A549 (cell line): Measurements from ENCODE around the gene ZMYND19. TPM values are rescaled to one million over a fixed set of nuclear protein-coding genes. Genes with fewer than 3 reads are reported as not detected.

ENCODE experiments used
- ATAC-seq, 2 experiments: fragments of 200-7000 bp in 1 of 2; fragments of >200 bp in 1 of 2; cut with Nextera tagmentation in 1 of 2; cut with Tn5 transposase in 1 of 2; 3 replicates each; pipeline versions ENCODE4 v1.8.0 to v1.9.1; 2018 to 2020; ENCODE audit warnings: mild to moderate bottlenecking in 1 of 2, moderate library complexity in 1 of 2
- CTCF ChIA-PET: fragments of 300-600 bp; sonication (Branson Sonifier 250); formaldehyde crosslinking; extraction: SDS; loops from one replicate; lab custom pipeline; 2021; ENCODE audit warnings: antibody characterized with exemption, inconsistent platforms; lab: Yijun Ruan, JAX
- POLR2A ChIA-PET: fragments of 350-600 bp; formaldehyde crosslinking; extraction: SDS; loops from one replicate; lab custom pipeline; 2021; ENCODE audit warnings: antibody characterized with exemption, inconsistent platforms; lab: Yijun Ruan, JAX
- DNase-seq, 2 experiments: peaks; one replicate each; pipeline versions ENCODE4 v3.0.0 to v3.0.0-alpha.2; 2011 to 2016; ENCODE audit warnings: low read depth in 1 of 2, low spot score in 1 of 2
- FAIRE-seq: peaks from 2 replicates; lab custom pipeline; 2011; peaks lifted over from hg19 to GRCh38; lab: Jason Lieb, UNC
- H3K27ac ChIP-seq, 2 experiments: fragments of >200 bp; sonication (Bioruptor Twin); formaldehyde crosslinking; 3 replicates each; pipeline ENCODE4 v1.5.1; 2016 to 2017
- H3K4me1 ChIP-seq: fragments of >200 bp; sonication (Bioruptor Twin); formaldehyde crosslinking; 3 replicates; pipeline ENCODE4 v1.6.1; 2016
- H3K4me2 ChIP-seq: fragments of >200 bp; sonication (Bioruptor Twin); formaldehyde crosslinking; 3 replicates; pipeline ENCODE4 v1.6.1; 2016
- H3K4me3 ChIP-seq: fragments of >200 bp; sonication (Bioruptor Twin); formaldehyde crosslinking; 3 replicates; pipeline ENCODE4 v1.5.1; 2016
- H3K9me3 ChIP-seq: fragments of >200 bp; sonication (Bioruptor Twin); formaldehyde crosslinking; 3 replicates; pipeline ENCODE4 v1.6.1; 2016
- BCL3 ChIP-seq: fragments of >200 bp; sonication (Bioruptor Twin); formaldehyde crosslinking; IDR thresholded peaks from 3 replicates; pipeline ENCODE4 v1.6.1; 2016
- BHLHE40 ChIP-seq: IDR thresholded peaks from 2 replicates; pipeline ENCODE4 v1.6.1; 2012; ENCODE audit warnings: low read depth, low read length, inconsistent platforms
- CBX2 ChIP-seq: fragments of 200-600 bp; sonication (generic); IDR thresholded peaks from 2 replicates; pipeline ENCODE4 v1.6.1; 2016; ENCODE audit warnings: low read depth, mild to moderate bottlenecking, borderline replicate concordance
- CEBPB ChIP-seq, 2 experiments: fragments of >200 bp in 1 of 2; sonication (Bioruptor Twin) in 1 of 2; formaldehyde crosslinking in 1 of 2; IDR thresholded peaks; 2 replicates each; pipeline ENCODE4 v1.6.1; 2012 to 2016
- E2F6 ChIP-seq: IDR thresholded peaks from 2 replicates; pipeline ENCODE4 v1.6.1; 2012; ENCODE audit warnings: low read depth, borderline replicate concordance
- EP300 ChIP-seq, 2 experiments: fragments of >200 bp; sonication (Bioruptor Twin); formaldehyde crosslinking; IDR thresholded peaks; 2 replicates in 1 of 2; 3 replicates in 1 of 2; pipeline ENCODE4 v1.6.1; 2016 to 2017
- FOSL2 ChIP-seq, 2 experiments: fragments of 450-650 bp in 1 of 2; fragments of >200 bp in 1 of 2; sonication (Bioruptor Twin) in 1 of 2; formaldehyde crosslinking; IDR thresholded peaks; 2 replicates each; pipeline versions ENCODE4 v1.5.0 to v1.6.1; 2016 to 2020; ENCODE audit warnings: mild to moderate bottlenecking in 1 of 2, moderate library complexity in 1 of 2
- GATA3 ChIP-seq: IDR thresholded peaks from 2 replicates; pipeline ENCODE4 v1.6.1; 2012; ENCODE audit warnings: borderline replicate concordance
- HEYL ChIP-seq: fragments of 250-450 bp; sonication (Bioruptor Pico); IDR thresholded peaks from 2 replicates; pipeline ENCODE4 v1.8.0; 2021; ENCODE audit warnings: mild to moderate bottlenecking, moderate library complexity
- MAX ChIP-seq: IDR thresholded peaks from 2 replicates; pipeline ENCODE4 v1.6.1; 2012
- NR3C1 ChIP-seq: fragments of >200 bp; sonication (Bioruptor Twin); formaldehyde crosslinking; IDR thresholded peaks from 3 replicates; pipeline ENCODE4 v1.6.1; 2017
- PBX3 ChIP-seq: IDR thresholded peaks from 2 replicates; pipeline ENCODE4 v1.6.1; 2012
- POLR2AphosphoS2 ChIP-seq: conservative IDR thresholded peaks from 2 replicates; pipeline ENCODE4 v1.6.1; 2012; ENCODE audit warnings: low read length, improper control_type of control experiment, inconsistent platforms
- RCOR1 ChIP-seq: fragments of 150-350 bp; IDR thresholded peaks from 2 replicates; pipeline ENCODE4 v1.6.1; 2014; ENCODE audit warnings: antibody characterized with exemption, low read length, low read depth
- TP53 ChIP-seq: fragments of 250-450 bp; sonication (Bioruptor Pico); IDR thresholded peaks from 2 replicates; pipeline ENCODE4 v1.5.0; 2021; ENCODE audit warnings: mild to moderate bottlenecking, moderate library complexity
- USF2 ChIP-seq: fragments of 450-650 bp; IDR thresholded peaks from 2 replicates; pipeline ENCODE4 v1.6.1; 2014; ENCODE audit warnings: antibody characterized with exemption
- ZNF302 ChIP-seq: fragments of 250-450 bp; sonication (Bioruptor Pico); IDR thresholded peaks from 2 replicates; pipeline ENCODE4 v1.9.0; 2021; ENCODE audit warnings: inconsistent platforms, mild to moderate bottlenecking, moderate library complexity
- ZSCAN20 ChIP-seq: fragments of 250-450 bp; sonication (Bioruptor Pico); IDR thresholded peaks from 2 replicates; pipeline ENCODE4 v1.8.0; 2022; ENCODE audit warnings: mild to moderate bottlenecking, moderate library complexity
- WGBS: methylation state at CpG from one replicate; pipeline ENCODE4 v1.1.6; 2017; ENCODE audit errors: missing lambda C conversion rate; 5-methylcytosine and 5-hydroxymethylcytosine counted together
- polyA plus RNA-seq, 4 experiments: library from polyadenylated mRNA; depleted of rRNA in 3 of 4; stranded (reverse); fragments of >200 nt; fragmentation: RNase III in 1 of 4; extraction: RNeasy Plus Mini Kit Qiagen cat#74134 plus additional on column Dnase treatment in 1 of 4; gene quantifications; 2 replicates in 3 of 4; 3 replicates in 1 of 4; pipeline ENCODE4 v1.2.3, GENCODE V29; 2011 to 2017

Gene ZMYND19
- polyA plus RNA-seq, 2 of the 4 experiments (the other 2 are of a cell fraction) = 19.6 to 38.7 TPM

GRCh38 chr9:137550231-137550621, 40.1 kb downstream of the ZMYND19 start, which contains the start of gene PNPLA7:
PNPLA7 (minus strand) TSS chr9:137550402; CDS start chr9:137550197, 205 bp downstream.
- no peak for FAIRE-seq
- TF ChIP-seq ZNF302 (CRISPR knock-in tag) (no peak), USF2 (peak; percentile 68), BHLHE40 (0 out of 2 replicates have a peak, but pooled peaks have one; percentile 36), MAX (peak; percentile 91)
- H3K27ac ChIP-seq = peak within 1 kb of the TSS; percentile 93 to 96

GRCh38 chr9:137547687-137548543, 42.4 kb downstream of the ZMYND19 start:
- FAIRE-seq (no peak), ATAC-seq (no peak), DNase-seq (no peak)
- 81% methylated on average over 16 of the region's 23 CpGs for WGBS
- no peak overlapping the region for H3K4me2 ChIP-seq
- peaks cover 11% of the 10 kb centered on the region for H3K4me1 ChIP-seq
- POLR2A ChIA-PET = no interaction called here
- no peak for TF ChIP-seq RCOR1
- no peak for TF ChIP-seq FOSL2 (IDR thresholded peaks at IDR 0.05)
- no peak for TF ChIP-seq FOSL2 (CRISPR knock-in tag; IDR thresholded peaks at IDR 0.05)
- no peak for TF ChIP-seq CBX2
- TF ChIP-seq USF2 = no peak
- TF ChIP-seq GATA3 = no peak
- no peak for TF ChIP-seq BCL3
- TF ChIP-seq HEYL (CRISPR knock-in tag) = no peak
- TF ChIP-seq CEBPB (IDR thresholded peaks at IDR 0.05) = no peak
- no peak for TF ChIP-seq MAX
- no peak for TF ChIP-seq ZSCAN20 (CRISPR knock-in tag)
- no peak for TF ChIP-seq TP53 (CRISPR knock-in tag)
- TF ChIP-seq POLR2AphosphoS2 = no peak
- no peak for TF ChIP-seq E2F6
- TF ChIP-seq PBX3 = no peak
- TF ChIP-seq EP300 (IDR thresholded peaks at IDR 0.05) = no peak
- no peak for TF ChIP-seq NR3C1
- no peaks in the 10 kb centered on the region for H3K9me3 ChIP-seq
- CTCF ChIA-PET = interaction anchor here (0.6 to 1.6 kb wide), 3 partner anchors 12 to 128 kb away, joined by 3 to 4 read pairs (median 3); no protein-coding TSS in a partner anchor
- no peak overlapping the region for H3K4me3 ChIP-seq
- H3K27ac ChIP-seq = no peak overlapping the region

More at GRCh38 chr9:137550231-137550621, 40.1 kb downstream of the ZMYND19 start, which contains the start of gene PNPLA7:
- 9% methylated on average over 7 of the region's 13 CpGs for WGBS
- peak; percentile 85 to 86 for DNase-seq
- Histone ChIP-seq H3K4me1 (peaks cover 13% of the 10 kb centered on the region), H3K9me3 (no peaks in the 10 kb centered on the region), H3K4me3 (peak within 1 kb of the TSS; percentile 77), H3K4me2 (peak within 1 kb of the TSS; percentile 100)
- ChIA-PET POLR2A (interaction anchor here (0.6 to 0.9 kb wide), 3 partner anchors 15 to 55 kb away, joined by 3 to 5 read pairs (median 3); partner anchors contain the start of gene ARRDC1), CTCF (interaction anchor here (1.0 to 1.3 kb wide), 3 partner anchors 9 to 118 kb away, joined by 3 to 5 read pairs (median 4); no protein-coding TSS in a partner anchor)
- ATAC-seq = peak; percentile 74 to 83
